NB4 (cell line): ENCODE measurements around the gene CPNE2.
A peak's percentile ranks its signal among the peaks of the same experiment; 100 is the strongest.
"Not testable (repeated sequence)": the region's sequence is repeated elsewhere in the genome, so short reads cannot be mapped to it uniquely, and the experiment has no call there.

Experiments used
- DNase-seq: peaks from one replicate; pipeline ENCODE4 v3.0.0; 2010; ENCODE audit warnings: low read depth
- H3K4me3 ChIP-seq: one replicate; pipeline ENCODE4 v1.5.1; 2011; ENCODE audit warnings: mild to moderate bottlenecking, low read depth, low read length, moderate library complexity
- CTCF ChIP-seq: IDR thresholded peaks from one replicate; pipeline ENCODE4 v1.5.1; 2012; ENCODE audit warnings: low read depth, low read length
- MAX ChIP-seq: IDR thresholded peaks from 2 replicates; pipeline ENCODE4 v1.6.1; 2011; ENCODE audit warnings: low read depth, low read length
- MYC ChIP-seq: IDR thresholded peaks from 2 replicates; pipeline ENCODE4 v1.6.1; 2011; ENCODE audit warnings: low read depth, low read length
- POLR2A ChIP-seq: IDR thresholded peaks from 2 replicates; pipeline ENCODE4 v1.6.1; 2011; ENCODE audit warnings: mild to moderate bottlenecking; ENCODE audit not compliant: insufficient read length; ENCODE audit errors: extremely low read depth

The CPNE2 gene

GRCh38 chr16:57188711-57189002, 96.3 kb downstream of the CPNE2 start:
- no peak for TF ChIP-seq CTCF
- no peak for TF ChIP-seq MAX
- TF ChIP-seq MYC, result no peak
- TF ChIP-seq POLR2A, result no peak
- H3K4me3 ChIP-seq, result peak overlapping the region; percentile 12
- no peak for DNase-seq

GRCh38 chr16:57189527-57189926, 97.1 kb downstream of the CPNE2 start:
- not testable (repeated sequence) for H3K4me3 ChIP-seq, DNase-seq

GRCh38 chr16:57190136-57190535, 97.8 kb downstream of the CPNE2 start:
- TF ChIP-seq MYC, result no peak
- no peak for TF ChIP-seq POLR2A
- no peak for TF ChIP-seq CTCF
- no peak for TF ChIP-seq MAX
- H3K4me3 ChIP-seq, result no peak overlapping the region
- no peak for DNase-seq

GRCh38 chr16:57191056-57191571, 98.7 kb downstream of the CPNE2 start:
- no peak overlapping the region for H3K4me3 ChIP-seq
- TF ChIP-seq MYC (no peak), POLR2A (no peak), CTCF (no peak), MAX (no peak)
- no peak for DNase-seq

- no peak for TF ChIP-seq MAX
- H3K4me3 ChIP-seq, result no peak overlapping the region
- no peak for DNase-seq
Observed at GRCh38 chr16:57192146-57192545, 99.8 kb downstream of the CPNE2 start.

GRCh38 chr16:57192720-57193486, 100.5 kb downstream of the CPNE2 start:
- no peak overlapping the region for H3K4me3 ChIP-seq
- no peak for DNase-seq

GRCh38 chr16:57194512-57194911, 102.1 kb downstream of the CPNE2 start:
- no peak for TF ChIP-seq MYC
- TF ChIP-seq MAX, result no peak
- no peak for TF ChIP-seq POLR2A
- no peak for TF ChIP-seq CTCF
- no peak for DNase-seq
- no peak overlapping the region for H3K4me3 ChIP-seq

More at GRCh38 chr16:57192720-57193486, 100.5 kb downstream of the CPNE2 start:
- no peak for TF ChIP-seq MAX
- TF ChIP-seq POLR2A, result no peak
